ENCODE measurements around the gene SGTA.

The SGTA gene

DNA sequence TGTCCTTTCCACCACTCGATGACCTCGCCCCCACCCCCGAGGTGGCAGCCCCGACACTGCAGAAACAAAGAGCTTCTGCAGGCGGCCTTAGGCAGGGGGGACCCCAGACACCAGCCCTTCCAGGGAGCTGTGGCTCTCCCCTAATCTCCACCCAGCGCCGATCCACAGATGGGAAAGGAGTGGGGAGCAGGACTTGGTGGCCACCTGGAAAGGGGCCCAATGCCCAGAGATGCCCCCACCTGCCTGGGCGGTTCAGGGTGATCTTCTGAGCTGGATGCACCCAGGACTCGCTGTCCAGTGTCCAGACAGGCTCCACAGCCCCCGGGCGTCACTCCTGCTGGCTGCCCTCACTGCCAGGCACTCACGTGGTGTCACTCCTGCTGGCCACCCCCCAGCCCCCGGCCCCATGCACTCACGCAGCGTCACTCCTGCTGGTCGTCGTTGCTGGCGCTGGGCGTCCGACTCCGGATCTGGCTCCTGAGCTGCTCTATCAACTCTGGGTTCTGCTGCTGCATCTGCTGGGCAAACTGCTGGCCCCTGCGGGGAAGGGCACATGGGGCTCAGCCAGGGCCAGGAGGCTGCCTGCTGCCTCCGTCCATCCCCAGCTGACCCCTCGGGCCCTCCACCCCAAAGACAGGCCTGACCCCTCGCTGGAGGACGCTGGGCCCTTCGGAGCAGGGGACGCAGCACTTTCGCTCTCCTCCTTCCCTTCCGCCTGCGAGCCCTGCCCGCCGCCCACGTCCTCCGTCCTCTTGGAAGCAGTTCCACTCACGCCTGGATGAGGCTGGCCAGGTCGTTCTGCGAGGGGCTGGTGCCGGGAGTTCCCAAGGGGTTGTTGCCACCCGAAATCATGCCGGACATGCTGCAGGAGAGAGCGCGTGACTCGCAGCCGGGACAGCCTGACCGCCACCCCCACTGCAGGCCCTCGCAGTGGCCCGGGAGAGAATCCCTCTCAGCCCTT is 25.9 kb downstream of the SGTA start:
- H3K27me3 ChIP-seq (ENCODE audit: insufficient read depth, poor library complexity, severe bottlenecking), result no peaks in the 10 kb centered on the region
- no peak overlapping the region for H3K4me3 ChIP-seq (ENCODE audit: severe bottlenecking)
- peaks cover 24% of the 10 kb centered on the region for H3K36me3 ChIP-seq (ENCODE audit: low read depth)
- no peak overlapping the region for H3K27ac ChIP-seq (ENCODE audit: poor library complexity, severe bottlenecking)
- H3K4me1 ChIP-seq (ENCODE audit: insufficient read depth, poor library complexity, severe bottlenecking), result no peaks in the 10 kb centered on the region
- no peak for ATAC-seq (ENCODE audit: low read depth)
- TF ChIP-seq, protein P1, sequence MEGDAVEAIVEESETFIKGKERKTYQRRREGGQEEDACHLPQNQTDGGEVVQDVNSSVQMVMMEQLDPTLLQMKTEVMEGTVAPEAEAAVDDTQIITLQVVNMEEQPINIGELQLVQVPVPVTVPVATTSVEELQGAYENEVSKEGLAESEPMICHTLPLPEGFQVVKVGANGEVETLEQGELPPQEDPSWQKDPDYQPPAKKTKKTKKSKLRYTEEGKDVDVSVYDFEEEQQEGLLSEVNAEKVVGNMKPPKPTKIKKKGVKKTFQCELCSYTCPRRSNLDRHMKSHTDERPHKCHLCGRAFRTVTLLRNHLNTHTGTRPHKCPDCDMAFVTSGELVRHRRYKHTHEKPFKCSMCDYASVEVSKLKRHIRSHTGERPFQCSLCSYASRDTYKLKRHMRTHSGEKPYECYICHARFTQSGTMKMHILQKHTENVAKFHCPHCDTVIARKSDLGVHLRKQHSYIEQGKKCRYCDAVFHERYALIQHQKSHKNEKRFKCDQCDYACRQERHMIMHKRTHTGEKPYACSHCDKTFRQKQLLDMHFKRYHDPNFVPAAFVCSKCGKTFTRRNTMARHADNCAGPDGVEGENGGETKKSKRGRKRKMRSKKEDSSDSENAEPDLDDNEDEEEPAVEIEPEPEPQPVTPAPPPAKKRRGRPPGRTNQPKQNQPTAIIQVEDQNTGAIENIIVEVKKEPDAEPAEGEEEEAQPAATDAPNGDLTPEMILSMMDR (IDR thresholded peaks at IDR 0.05; ENCODE audit: poor library complexity, severe bottlenecking), result no peak
- no peak for DNase-seq (ENCODE audit: low spot score)
- H3K9me3 ChIP-seq (ENCODE audit: severe bottlenecking), result no peaks in the 10 kb centered on the region

DNA sequence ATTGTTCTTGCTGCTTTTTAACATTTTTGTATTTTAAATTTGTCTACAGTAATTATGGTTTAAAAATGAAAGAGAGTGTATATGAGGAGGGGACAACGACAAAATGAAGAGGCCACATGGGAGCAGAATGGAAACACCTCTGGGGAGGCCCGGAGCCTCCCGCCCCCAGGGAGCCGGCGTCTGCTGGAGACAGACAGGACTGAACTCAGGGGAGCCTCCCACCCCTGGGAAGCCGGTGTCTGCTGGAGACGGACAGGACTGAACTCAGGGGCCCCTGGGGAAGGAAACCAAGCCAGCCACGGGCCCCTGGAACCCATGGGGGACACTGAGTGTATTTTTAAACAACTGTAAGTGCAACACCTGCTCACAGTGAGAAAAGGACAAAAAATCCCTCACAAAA is 26.6 kb downstream of the SGTA start:
- Histone ChIP-seq H3K36me3 (ENCODE audit: low read depth) (peaks cover 24% of the 10 kb centered on the region), H3K9me3 (ENCODE audit: severe bottlenecking) (no peaks in the 10 kb centered on the region), H3K27ac (ENCODE audit: poor library complexity, severe bottlenecking) (no peak overlapping the region), H3K4me1 (ENCODE audit: insufficient read depth, poor library complexity, severe bottlenecking) (no peaks in the 10 kb centered on the region), H3K4me3 (ENCODE audit: severe bottlenecking) (no peak overlapping the region), H3K27me3 (ENCODE audit: insufficient read depth, poor library complexity, severe bottlenecking) (no peaks in the 10 kb centered on the region)
- ATAC-seq (ENCODE audit: low read depth) (no peak), DNase-seq (ENCODE audit: low spot score) (no peak)
- TF ChIP-seq, protein P1 (IDR thresholded peaks at IDR 0.05; ENCODE audit: poor library complexity, severe bottlenecking), result no peak

DNA sequence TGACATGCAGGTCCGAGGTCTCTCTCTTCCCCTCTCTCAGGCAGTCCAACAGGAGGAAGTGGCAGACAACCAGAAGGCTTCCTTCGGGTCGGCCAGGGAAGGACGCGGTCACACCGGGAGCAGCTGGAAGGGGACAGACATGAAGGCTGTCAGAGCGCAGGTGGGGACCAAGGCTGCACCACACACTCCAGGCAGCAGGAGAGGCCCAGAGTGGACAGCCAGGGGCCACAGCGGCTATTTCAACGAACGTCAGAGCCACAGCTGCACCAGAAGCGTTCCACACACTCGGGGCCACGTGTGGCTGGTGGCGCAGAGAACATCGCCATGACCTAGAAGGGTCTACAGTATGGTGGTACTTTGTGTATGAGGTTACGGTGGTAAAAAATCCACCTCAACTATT is 27.3 kb downstream of the SGTA start:
- H3K4me1 ChIP-seq (ENCODE audit: insufficient read depth, poor library complexity, severe bottlenecking), result no peaks in the 10 kb centered on the region
- no peak for DNase-seq (ENCODE audit: low spot score)
- no peak overlapping the region for H3K27ac ChIP-seq (ENCODE audit: poor library complexity, severe bottlenecking)
- no peak overlapping the region for H3K4me3 ChIP-seq (ENCODE audit: severe bottlenecking)
- peaks cover 22% of the 10 kb centered on the region for H3K36me3 ChIP-seq (ENCODE audit: low read depth)
- no peak for ATAC-seq (ENCODE audit: low read depth)
- no peaks in the 10 kb centered on the region for H3K27me3 ChIP-seq (ENCODE audit: insufficient read depth, poor library complexity, severe bottlenecking)
- no peaks in the 10 kb centered on the region for H3K9me3 ChIP-seq (ENCODE audit: severe bottlenecking)
- TF ChIP-seq, protein P1 (IDR thresholded peaks at IDR 0.05; ENCODE audit: poor library complexity, severe bottlenecking), result no peak

DNA sequence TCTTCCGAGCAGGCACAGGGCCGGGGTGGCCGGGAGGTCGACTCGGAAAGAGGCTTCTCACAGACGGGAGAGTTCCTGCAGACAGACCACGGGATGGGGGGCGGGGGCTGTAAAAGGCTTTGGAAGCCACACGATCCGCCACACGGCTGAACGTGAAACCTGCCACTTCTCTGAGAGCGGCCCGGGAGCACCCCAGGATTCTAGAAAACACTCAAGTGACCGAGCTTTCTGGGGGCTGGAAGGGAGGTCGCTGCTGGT is 27.7 kb downstream of the SGTA start:
- Histone ChIP-seq H3K27me3 (ENCODE audit: insufficient read depth, poor library complexity, severe bottlenecking) (no peaks in the 10 kb centered on the region), H3K36me3 (ENCODE audit: low read depth) (peaks cover 19% of the 10 kb centered on the region), H3K4me1 (ENCODE audit: insufficient read depth, poor library complexity, severe bottlenecking) (no peaks in the 10 kb centered on the region), H3K9me3 (ENCODE audit: severe bottlenecking) (no peaks in the 10 kb centered on the region), H3K4me3 (ENCODE audit: severe bottlenecking) (no peak overlapping the region), H3K27ac (ENCODE audit: poor library complexity, severe bottlenecking) (no peak overlapping the region)
- TF ChIP-seq, protein P1 (IDR thresholded peaks at IDR 0.05; ENCODE audit: poor library complexity, severe bottlenecking), result no peak
- no peak for ATAC-seq (ENCODE audit: low read depth)
- no peak for DNase-seq (ENCODE audit: low spot score)

Measured in RWPE2 (cell line).